Upper lobe of right lung (tissue), 1 donor: Measurements from ENCODE around the gene QPRT. TPM values are rescaled to one million over a fixed set of nuclear protein-coding genes. Genes with fewer than 3 reads are reported as not detected.
"Not testable (repeated sequence)": the region's sequence is repeated elsewhere in the genome, so short reads cannot be mapped to it uniquely, and the experiment has no call there.

ENCODE experiments used
- ATAC-seq: fragments of 200-7000 bp; cut with Tn5 transposase; one replicate; pipeline ENCODE4 v1.9.1; 2020; ENCODE audit warnings: mild to moderate bottlenecking, moderate library complexity
- DNase-seq: peaks from one replicate; pipeline ENCODE4 v3.0.0-alpha.2; 2020
- H3K27ac ChIP-seq: fragments of 200-600 bp; one replicate; pipeline ENCODE4 v1.8.0; 2022
- H3K27me3 ChIP-seq: fragments of 200-600 bp; one replicate; pipeline ENCODE4 v1.8.0; 2022; ENCODE audit warnings: mild to moderate bottlenecking
- H3K36me3 ChIP-seq: fragments of 200-600 bp; one replicate; pipeline ENCODE4 v1.8.0; 2022
- H3K4me1 ChIP-seq: fragments of 200-600 bp; one replicate; pipeline ENCODE4 v1.8.0; 2022
- H3K4me3 ChIP-seq: fragments of 200-600 bp; one replicate; pipeline ENCODE4 v1.8.0; 2022; ENCODE audit warnings: mild to moderate bottlenecking
- H3K9me3 ChIP-seq: fragments of 200-600 bp; one replicate; pipeline ENCODE4 v1.8.0; 2022
- CTCF ChIP-seq: fragments of 200-600 bp; IDR thresholded peaks from one replicate; pipeline ENCODE4 v1.8.0; 2022; ENCODE audit warnings: antibody characterized with exemption
- intact Hi-C: fragments of 100-400 bp; cut with DNase I; formaldehyde crosslinking; loops from one replicate; pipeline ENCODE4 v1.11.0; 2022
- long read RNA-seq: library from polyadenylated mRNA; unstranded; transcript quantifications from one replicate; pipeline ENCODE4 v2.0.0, GENCODE V29; 2021
- total RNA-seq: library from RNA; stranded (reverse); fragmentation: NEBNext Ultra II Directional; extraction: Animal tissue kit (Norgen Biotek cat#: 25700); gene quantifications from one replicate; pipeline ENCODE4 v1.2.1, GENCODE V29; 2021
- donor health status: DM: no; HTN: yes; CAD: no; lungs with severe emphysema.

Gene QPRT
- 15.0 TPM for total RNA-seq
- long read RNA-seq, transcript QPRT-202 (4 exons, 2,343 nt), result major isoform, 6 of 12 reads
- long read RNA-seq, partial matches to known transcripts, result 1 of 12 reads
- long read RNA-seq, other reads (novel, unspliced or antisense), result 4 of 12 reads

DNA sequence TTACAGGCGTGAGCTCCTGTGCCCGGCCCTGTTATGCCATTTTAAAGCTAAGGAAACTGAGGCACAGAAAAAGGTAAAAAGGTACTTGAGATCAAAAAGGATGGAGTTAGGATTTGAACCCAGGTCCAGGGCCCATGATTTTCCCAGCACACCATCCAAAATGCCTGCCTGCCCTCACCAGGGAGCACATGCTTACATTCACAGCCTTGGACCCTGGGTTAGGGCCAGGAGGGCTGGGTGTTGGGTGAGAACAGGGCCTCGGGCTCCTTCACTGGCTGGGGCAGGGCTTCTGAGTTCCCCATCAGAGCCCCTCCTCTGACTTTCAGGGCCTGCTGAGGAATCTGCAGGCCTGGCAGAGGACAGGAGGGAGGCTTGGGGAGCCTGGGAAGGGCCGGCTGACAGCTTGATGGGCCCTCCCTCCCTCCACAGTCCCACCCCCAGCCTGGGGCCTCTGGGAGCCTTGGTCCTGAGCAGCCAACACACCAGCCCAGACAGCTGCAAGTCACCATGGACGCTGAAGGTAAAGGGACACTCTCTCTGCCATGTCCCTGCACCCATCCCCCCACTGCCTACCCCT is at the start of gene QPRT:
Gene QPRT, plus strand, starts transcription at position 490 of the 577 bp plus-strand sequence. Its CDS starts 18 bp downstream, at position 508.
- Histone ChIP-seq H3K9me3 (no peaks in the 10 kb centered on the region), H3K4me1 (no peaks in the 10 kb centered on the region), H3K27me3 (no peaks in the 10 kb centered on the region), H3K27ac (peak within 1 kb of the TSS; percentile 42), H3K4me3 (peak within 1 kb of the TSS; percentile 45), H3K36me3 (no peaks in the 10 kb centered on the region)
- intact Hi-C loops, result no loop called here
- peak; percentile 69 for ATAC-seq
- peak; percentile 71 for DNase-seq
- TF ChIP-seq CTCF, result no peak

DNA sequence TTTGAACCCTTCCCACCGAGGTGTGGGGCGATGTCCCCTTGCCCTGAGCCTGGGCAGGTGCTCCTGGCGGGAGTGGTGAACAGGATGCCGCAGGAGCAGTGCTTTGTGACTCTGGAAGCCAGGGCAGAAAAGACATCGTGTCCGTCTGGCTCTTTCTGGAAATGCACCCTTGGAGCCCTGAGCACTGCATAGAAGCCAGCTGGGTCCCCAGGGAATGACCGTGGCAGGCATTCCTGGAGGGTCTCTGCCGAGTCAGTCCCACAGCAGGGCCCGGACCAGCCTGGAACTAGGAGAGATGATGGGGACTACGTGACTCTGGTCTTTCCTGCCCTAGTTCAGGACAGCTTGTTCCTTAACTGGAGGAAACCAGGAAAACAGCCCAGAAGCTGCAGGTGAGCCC is 49.7 kb upstream of the QPRT start:
- DNase-seq, ATAC-seq, H3K36me3 ChIP-seq, H3K27me3 ChIP-seq, intact Hi-C loops, H3K4me3 ChIP-seq, H3K4me1 ChIP-seq, H3K27ac ChIP-seq, H3K9me3 ChIP-seq: not testable (repeated sequence)

DNA sequence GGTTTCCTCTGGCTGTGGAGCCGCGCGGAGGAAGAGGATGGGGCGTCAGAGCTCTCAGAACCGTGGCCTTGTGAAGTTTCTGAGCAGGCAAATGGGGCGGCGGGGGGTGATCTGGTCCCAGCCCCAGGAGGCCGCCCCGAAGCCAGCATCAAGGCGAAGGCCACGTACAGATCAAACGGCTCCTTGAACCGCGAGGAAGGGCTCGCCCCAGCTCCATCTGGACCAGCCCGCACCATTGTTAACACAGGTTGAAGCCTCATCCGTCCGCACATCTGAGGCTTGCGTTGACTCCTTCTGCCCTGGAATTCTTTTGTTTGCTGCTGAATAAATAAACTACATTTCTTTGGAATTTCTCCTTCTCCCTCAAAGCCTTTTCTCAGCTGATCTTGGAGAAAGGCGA is 47.3 kb upstream of the QPRT start:
- DNase-seq, H3K36me3 ChIP-seq, H3K4me1 ChIP-seq, H3K27me3 ChIP-seq, ATAC-seq, H3K9me3 ChIP-seq, H3K27ac ChIP-seq, H3K4me3 ChIP-seq, intact Hi-C loops: not testable (repeated sequence)

GRCh38 chr16:29635902-29636301 is 43.1 kb upstream of the QPRT start:
- H3K9me3 ChIP-seq, H3K27ac ChIP-seq, H3K4me3 ChIP-seq, intact Hi-C loops, H3K27me3 ChIP-seq, H3K4me1 ChIP-seq, H3K36me3 ChIP-seq, DNase-seq: not testable (repeated sequence)
- ATAC-seq, result peak; percentile 58

GRCh38 chr16:29636368-29636767 is 42.6 kb upstream of the QPRT start:
- ATAC-seq, result peak; percentile 39
- H3K36me3 ChIP-seq, DNase-seq, H3K9me3 ChIP-seq, H3K4me1 ChIP-seq, H3K27me3 ChIP-seq, intact Hi-C loops, H3K4me3 ChIP-seq, H3K27ac ChIP-seq: not testable (repeated sequence)

DNA sequence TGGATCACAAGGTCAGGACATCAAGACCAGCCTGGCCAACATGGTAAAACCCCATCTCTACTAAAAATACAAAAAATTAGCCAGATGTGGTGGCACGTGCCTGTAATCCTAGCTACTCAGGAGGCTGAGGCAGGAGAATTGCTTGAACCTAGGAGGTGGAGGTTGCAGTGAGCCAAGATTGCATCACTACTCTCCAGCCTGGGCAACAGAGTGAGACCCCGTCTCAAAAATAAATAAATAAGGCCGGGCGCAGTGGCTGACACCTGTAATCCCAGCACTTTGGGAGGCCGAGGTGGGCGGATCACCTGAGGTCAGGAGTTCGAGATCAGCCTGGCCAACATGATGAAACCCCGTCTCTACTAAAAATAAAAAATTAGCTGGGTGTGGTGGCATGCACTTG is 40.2 kb upstream of the QPRT start:
- H3K27ac ChIP-seq, H3K9me3 ChIP-seq, ATAC-seq, H3K36me3 ChIP-seq, H3K4me1 ChIP-seq, DNase-seq, intact Hi-C loops, H3K27me3 ChIP-seq, H3K4me3 ChIP-seq: not testable (repeated sequence)

- peak; percentile 57 for ATAC-seq
Measured at GRCh38 chr16:29641561-29641960, 37.4 kb upstream of the QPRT start.

GRCh38 chr16:29643596-29643995 is 35.4 kb upstream of the QPRT start:
- Histone ChIP-seq H3K36me3 (no peaks in the 10 kb centered on the region), H3K4me1 (no peaks in the 10 kb centered on the region), H3K27ac (peak overlapping the region; percentile 17), H3K4me3 (no peak overlapping the region), H3K27me3 (no peaks in the 10 kb centered on the region), H3K9me3 (no peaks in the 10 kb centered on the region)
- TF ChIP-seq CTCF, result no peak
- ATAC-seq, result no peak
- no peak for DNase-seq
- intact Hi-C loops, result no loop called here

More at GRCh38 chr16:29641561-29641960, 37.4 kb upstream of the QPRT start:
- DNase-seq, result no peak
- Histone ChIP-seq H3K36me3 (no peaks in the 10 kb centered on the region), H3K4me3 (no peak overlapping the region), H3K27me3 (no peaks in the 10 kb centered on the region), H3K4me1 (no peaks in the 10 kb centered on the region), H3K27ac (no peak overlapping the region), H3K9me3 (no peaks in the 10 kb centered on the region)
- intact Hi-C loops, result no loop called here
- peak; percentile 9 for TF ChIP-seq CTCF
